ENCODE measurements around the gene THEMIS. TPM values are rescaled to one million over a fixed set of nuclear protein-coding genes. Genes with fewer than 3 reads are reported as not detected.

Gene THEMIS
- total RNA-seq, 1 experiment from 2014 or later, result not detected

DNA sequence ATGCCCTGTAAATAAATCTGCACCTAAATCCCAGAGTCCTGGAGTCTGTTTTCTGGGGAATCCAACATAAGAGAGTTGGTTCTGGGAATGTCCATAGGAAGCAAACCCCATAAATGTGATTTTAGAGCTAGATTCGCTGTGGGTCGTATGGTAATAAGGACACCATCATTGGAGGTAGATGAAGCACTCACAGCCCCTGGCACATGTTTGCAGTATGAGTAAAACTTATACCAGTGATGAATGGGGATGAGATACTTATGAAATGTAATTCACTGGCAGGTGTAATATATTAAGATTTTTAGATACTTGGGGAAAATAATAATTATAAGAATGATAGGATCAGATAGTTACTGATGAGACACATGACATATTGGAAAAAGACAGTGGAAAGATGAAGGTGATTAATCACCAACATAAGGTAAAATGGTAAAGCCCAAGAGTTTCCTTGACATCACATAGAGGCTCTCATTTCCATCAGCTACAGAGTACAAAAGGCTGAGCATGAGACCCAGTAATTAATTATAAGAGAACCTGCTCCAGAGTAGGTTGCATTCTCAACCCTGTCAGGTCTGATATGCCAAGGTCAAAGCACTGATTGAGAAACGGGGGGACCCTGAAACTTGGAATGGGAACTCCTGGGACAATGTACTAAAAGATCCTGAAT is 44.7 kb upstream of the THEMIS start:
- Mint-ChIP-seq H3K36me3 (ENCODE audit: insufficient read depth, unreplicated experiment) (no peaks in the 10 kb centered on the region), H3K4me3 (ENCODE audit: unreplicated experiment) (no peak overlapping the region), H3K27ac (ENCODE audit: unreplicated experiment) (no peak overlapping the region), H3K9me3 (ENCODE audit: unreplicated experiment) (no peaks in the 10 kb centered on the region), H3K27me3 (ENCODE audit: insufficient read depth, unreplicated experiment) (no peaks in the 10 kb centered on the region), H3K4me1 (ENCODE audit: low read depth, unreplicated experiment) (no peaks in the 10 kb centered on the region)
- Histone ChIP-seq H3K36me3 (ENCODE audit: control insufficient read depth, insufficient read depth, low read length) (no peaks in the 10 kb centered on the region), H3K9me3 (no peaks in the 10 kb centered on the region), H3K27me3 (replicated peaks; ENCODE audit: control insufficient read depth, insufficient read depth, low read length) (no peaks in the 10 kb centered on the region), H3K4me3 (ENCODE audit: low read depth, low read length) (no peak overlapping the region), H3K4me1 (no peaks in the 10 kb centered on the region)
- intact Hi-C loops (cut with micrococcal nuclease; ENCODE audit: unreplicated experiment), result no loop called here
- DNase-seq, result no peak
- TF ChIP-seq, protein P1, sequence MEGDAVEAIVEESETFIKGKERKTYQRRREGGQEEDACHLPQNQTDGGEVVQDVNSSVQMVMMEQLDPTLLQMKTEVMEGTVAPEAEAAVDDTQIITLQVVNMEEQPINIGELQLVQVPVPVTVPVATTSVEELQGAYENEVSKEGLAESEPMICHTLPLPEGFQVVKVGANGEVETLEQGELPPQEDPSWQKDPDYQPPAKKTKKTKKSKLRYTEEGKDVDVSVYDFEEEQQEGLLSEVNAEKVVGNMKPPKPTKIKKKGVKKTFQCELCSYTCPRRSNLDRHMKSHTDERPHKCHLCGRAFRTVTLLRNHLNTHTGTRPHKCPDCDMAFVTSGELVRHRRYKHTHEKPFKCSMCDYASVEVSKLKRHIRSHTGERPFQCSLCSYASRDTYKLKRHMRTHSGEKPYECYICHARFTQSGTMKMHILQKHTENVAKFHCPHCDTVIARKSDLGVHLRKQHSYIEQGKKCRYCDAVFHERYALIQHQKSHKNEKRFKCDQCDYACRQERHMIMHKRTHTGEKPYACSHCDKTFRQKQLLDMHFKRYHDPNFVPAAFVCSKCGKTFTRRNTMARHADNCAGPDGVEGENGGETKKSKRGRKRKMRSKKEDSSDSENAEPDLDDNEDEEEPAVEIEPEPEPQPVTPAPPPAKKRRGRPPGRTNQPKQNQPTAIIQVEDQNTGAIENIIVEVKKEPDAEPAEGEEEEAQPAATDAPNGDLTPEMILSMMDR (IDR thresholded peaks at IDR 0.05; ENCODE audit: insufficient read depth in 1 of 2, low read depth in 1 of 2, low read length in 1 of 2, severe bottlenecking in 1 of 2, unreplicated experiment in 1 of 2), result no peak
- ChIA-PET CTCF (no interaction called here), POLR2A (no interaction called here)
- BruUV-seq (replicated peaks), result no TSS peak

DNA sequence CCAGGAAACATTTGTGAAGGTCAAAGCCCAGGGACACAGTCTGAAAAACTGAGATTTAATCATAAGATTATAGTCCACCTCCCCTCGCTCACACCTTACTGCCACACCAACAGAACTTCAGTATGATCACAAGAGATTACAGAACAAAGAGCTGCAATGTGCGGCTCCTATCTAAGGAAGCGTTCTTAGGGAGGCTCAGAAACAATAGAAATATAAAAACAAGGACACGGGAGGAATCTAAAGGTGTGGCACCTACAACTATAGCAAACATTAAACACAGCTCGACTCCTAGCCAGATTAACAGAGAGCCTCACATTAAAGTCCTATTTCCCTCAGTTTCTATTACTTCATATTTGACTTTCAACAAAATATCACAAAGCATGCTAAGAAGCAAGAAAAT is 40.4 kb upstream of the THEMIS start:
- Histone ChIP-seq H3K27me3 (replicated peaks; ENCODE audit: control insufficient read depth, insufficient read depth, low read length) (no peaks in the 10 kb centered on the region), H3K4me3 (ENCODE audit: low read depth, low read length) (no peak overlapping the region), H3K4me1 (no peaks in the 10 kb centered on the region), H3K9me3 (no peaks in the 10 kb centered on the region), H3K36me3 (ENCODE audit: control insufficient read depth, insufficient read depth, low read length) (no peaks in the 10 kb centered on the region)
- TF ChIP-seq, protein P1 (IDR thresholded peaks at IDR 0.05; ENCODE audit: insufficient read depth in 1 of 2, low read depth in 1 of 2, low read length in 1 of 2, severe bottlenecking in 1 of 2, unreplicated experiment in 1 of 2), result no peak
- H3K4me1 Mint-ChIP-seq (ENCODE audit: low read depth, unreplicated experiment), result peaks cover 12% of the 10 kb centered on the region
- intact Hi-C loops (cut with micrococcal nuclease; ENCODE audit: unreplicated experiment), result no loop called here
- POLR2A ChIA-PET, result no interaction called here
- H3K36me3 Mint-ChIP-seq (ENCODE audit: insufficient read depth, unreplicated experiment), result no peaks in the 10 kb centered on the region
- no peak for DNase-seq
- BruUV-seq (replicated peaks), result no TSS peak
- no peak overlapping the region for H3K27ac Mint-ChIP-seq (ENCODE audit: unreplicated experiment)
- no peaks in the 10 kb centered on the region for H3K27me3 Mint-ChIP-seq (ENCODE audit: insufficient read depth, unreplicated experiment)
- H3K9me3 Mint-ChIP-seq (ENCODE audit: unreplicated experiment), result no peaks in the 10 kb centered on the region
- no peak overlapping the region for H3K4me3 Mint-ChIP-seq (ENCODE audit: unreplicated experiment)
- CTCF ChIA-PET, result no interaction called here

DNA sequence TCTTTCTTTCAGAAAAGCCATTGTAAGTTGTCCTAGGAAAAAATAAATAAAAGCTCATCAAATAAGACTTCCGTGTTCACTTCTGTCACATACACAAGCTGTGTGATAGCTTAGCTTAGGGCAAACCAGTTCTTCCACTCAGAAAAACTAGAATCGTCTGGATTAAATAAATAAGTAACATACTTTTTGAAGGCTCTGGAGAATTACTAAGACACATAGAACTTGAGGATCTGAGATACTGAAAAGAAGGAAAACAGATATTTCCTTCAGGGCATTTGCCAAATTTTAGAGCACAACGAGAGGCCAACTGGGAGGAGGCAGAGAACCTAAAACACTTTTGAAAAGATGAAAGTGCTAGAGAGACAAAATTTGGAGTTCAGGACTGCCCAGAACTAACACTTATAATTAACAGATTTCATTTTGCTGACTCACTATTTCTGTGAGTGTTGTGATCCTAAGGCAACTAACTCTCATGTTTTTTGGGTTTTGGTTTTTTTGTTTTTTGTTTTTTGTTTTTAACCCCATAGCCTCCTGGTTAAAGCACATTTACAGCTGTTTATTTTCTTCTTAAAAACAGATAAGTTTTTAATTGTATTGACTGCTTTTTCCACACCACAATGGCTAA is 38.7 kb upstream of the THEMIS start:
- H3K27me3 Mint-ChIP-seq (ENCODE audit: insufficient read depth, unreplicated experiment), result no peaks in the 10 kb centered on the region
- no peaks in the 10 kb centered on the region for H3K27me3 ChIP-seq (replicated peaks; ENCODE audit: control insufficient read depth, insufficient read depth, low read length)
- H3K4me3 ChIP-seq (ENCODE audit: low read depth, low read length), result no peak overlapping the region
- H3K4me1 Mint-ChIP-seq (ENCODE audit: low read depth, unreplicated experiment), result peaks cover 12% of the 10 kb centered on the region
- H3K9me3 Mint-ChIP-seq (ENCODE audit: unreplicated experiment), result no peaks in the 10 kb centered on the region
- POLR2A ChIA-PET, result interaction anchor here (0.7 kb wide), 1 partner anchor 647 kb away, joined by 11 read pairs; no protein-coding TSS in a partner anchor
- no peak overlapping the region for H3K4me3 Mint-ChIP-seq (ENCODE audit: unreplicated experiment)
- no peaks in the 10 kb centered on the region for H3K4me1 ChIP-seq
- intact Hi-C loops (cut with micrococcal nuclease; ENCODE audit: unreplicated experiment), result no loop called here
- no peak for DNase-seq
- H3K36me3 Mint-ChIP-seq (ENCODE audit: insufficient read depth, unreplicated experiment), result no peaks in the 10 kb centered on the region
- no peaks in the 10 kb centered on the region for H3K36me3 ChIP-seq (ENCODE audit: control insufficient read depth, insufficient read depth, low read length)
- TF ChIP-seq, protein P1 (IDR thresholded peaks at IDR 0.05; ENCODE audit: insufficient read depth in 1 of 2, low read depth in 1 of 2, low read length in 1 of 2, severe bottlenecking in 1 of 2, unreplicated experiment in 1 of 2), result no peak
- no peaks in the 10 kb centered on the region for H3K9me3 ChIP-seq
- CTCF ChIA-PET, result no interaction called here
- H3K27ac Mint-ChIP-seq (ENCODE audit: unreplicated experiment), result no peak overlapping the region
- no TSS peak for BruUV-seq (replicated peaks)

Data from Caco-2 (cell line).